ENCODE data around the gene GSPT1.

GSPT1 gene

GRCh38 chr16:11913425-11914079 lies 2.2 kb downstream of the GSPT1 start:
- DNase-seq (ENCODE audit: low read depth in 2 of 2): peak in 1 of 2 donors; percentile 10

GRCh38 chr16:11909653-11910545 lies 5.9 kb downstream of the GSPT1 start:
- DNase-seq (ENCODE audit: low read depth in 2 of 2): no peak

GRCh38 chr16:11907160-11907970 lies 8.4 kb downstream of the GSPT1 start:
- DNase-seq (ENCODE audit: low read depth in 2 of 2): no peak

- no peak for DNase-seq (ENCODE audit: low read depth in 2 of 2)
Measured at GRCh38 chr16:11903906-11904305, 11.8 kb downstream of the GSPT1 start.

- no peak for DNase-seq (ENCODE audit: low read depth in 2 of 2)
Measured at GRCh38 chr16:11901091-11901490, 14.7 kb downstream of the GSPT1 start.

GRCh38 chr16:11896486-11897176 lies 19.1 kb downstream of the GSPT1 start:
- DNase-seq (ENCODE audit: low read depth in 2 of 2): no peak

GRCh38 chr16:11893571-11893970 lies 22.2 kb downstream of the GSPT1 start:
- DNase-seq (ENCODE audit: low read depth in 2 of 2): no peak

GRCh38 chr16:11892761-11893160 lies 23.0 kb downstream of the GSPT1 start:
- DNase-seq (ENCODE audit: low read depth in 2 of 2): no peak

- no peak for DNase-seq (ENCODE audit: low read depth in 2 of 2)
Measured at GRCh38 chr16:11890231-11890965, 25.4 kb downstream of the GSPT1 start.

GRCh38 chr16:11886881-11887280 lies 28.9 kb downstream of the GSPT1 start:
- no peak for DNase-seq (ENCODE audit: low read depth in 2 of 2)

- no peak for DNase-seq (ENCODE audit: low read depth in 2 of 2)
Measured at GRCh38 chr16:11884035-11884434, 31.7 kb downstream of the GSPT1 start.

GRCh38 chr16:11880007-11880406 lies 35.7 kb downstream of the GSPT1 start:
- no peak for DNase-seq (ENCODE audit: low read depth in 2 of 2)

GRCh38 chr16:11877374-11877773 lies 38.4 kb downstream of the GSPT1 start:
- DNase-seq (ENCODE audit: low read depth in 2 of 2): no peak

- DNase-seq (ENCODE audit: low read depth in 2 of 2): no peak
Measured at GRCh38 chr16:11876306-11876705, 39.5 kb downstream of the GSPT1 start.

GRCh38 chr16:11875721-11876120 lies 40.0 kb downstream of the GSPT1 start:
- no peak for DNase-seq (ENCODE audit: low read depth in 2 of 2)

- no peak for DNase-seq (ENCODE audit: low read depth in 2 of 2)
Measured at GRCh38 chr16:11871193-11871592, 44.6 kb downstream of the GSPT1 start.

- no peak for DNase-seq (ENCODE audit: low read depth in 2 of 2)
Measured at GRCh38 chr16:11870399-11870798, 45.4 kb downstream of the GSPT1 start.

GRCh38 chr16:11869353-11870228 lies 46.2 kb downstream of the GSPT1 start:
- DNase-seq (ENCODE audit: low read depth in 2 of 2): no peak

GRCh38 chr16:11868412-11868980 lies 47.3 kb downstream of the GSPT1 start:
- no peak for DNase-seq (ENCODE audit: low read depth in 2 of 2)

- no peak for DNase-seq (ENCODE audit: low read depth in 2 of 2)
Measured at GRCh38 chr16:11862489-11862888, 53.3 kb downstream of the GSPT1 start.
